ENCODE results near the gene SLC4A1.
"Not testable (repeated sequence)": the region's sequence is repeated elsewhere in the genome, so short reads cannot be mapped to it uniquely, and the experiment has no call there.

DNA sequence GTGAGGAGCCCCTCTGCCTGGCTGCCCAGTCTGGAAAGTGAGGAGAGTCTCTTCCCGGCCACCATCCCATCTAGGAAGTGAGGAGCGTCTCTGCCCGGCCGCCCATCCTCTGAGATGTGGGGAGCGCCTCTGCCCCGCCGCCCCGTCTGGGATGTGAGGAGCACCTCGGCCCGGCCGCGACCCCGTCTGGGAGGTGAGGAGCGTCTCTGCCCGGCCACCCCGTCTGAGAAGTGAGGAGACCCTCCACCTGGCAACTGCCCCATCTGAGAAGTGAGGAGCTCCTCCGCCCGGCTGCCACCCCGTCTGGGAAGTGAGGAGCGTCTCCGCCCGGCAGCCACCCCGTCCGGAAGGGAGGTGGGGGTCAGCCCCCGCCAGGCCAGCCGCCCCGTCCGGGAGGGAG is 30.0 kb downstream of the SLC4A1 start:
- TF ChIP-seq, protein P1, sequence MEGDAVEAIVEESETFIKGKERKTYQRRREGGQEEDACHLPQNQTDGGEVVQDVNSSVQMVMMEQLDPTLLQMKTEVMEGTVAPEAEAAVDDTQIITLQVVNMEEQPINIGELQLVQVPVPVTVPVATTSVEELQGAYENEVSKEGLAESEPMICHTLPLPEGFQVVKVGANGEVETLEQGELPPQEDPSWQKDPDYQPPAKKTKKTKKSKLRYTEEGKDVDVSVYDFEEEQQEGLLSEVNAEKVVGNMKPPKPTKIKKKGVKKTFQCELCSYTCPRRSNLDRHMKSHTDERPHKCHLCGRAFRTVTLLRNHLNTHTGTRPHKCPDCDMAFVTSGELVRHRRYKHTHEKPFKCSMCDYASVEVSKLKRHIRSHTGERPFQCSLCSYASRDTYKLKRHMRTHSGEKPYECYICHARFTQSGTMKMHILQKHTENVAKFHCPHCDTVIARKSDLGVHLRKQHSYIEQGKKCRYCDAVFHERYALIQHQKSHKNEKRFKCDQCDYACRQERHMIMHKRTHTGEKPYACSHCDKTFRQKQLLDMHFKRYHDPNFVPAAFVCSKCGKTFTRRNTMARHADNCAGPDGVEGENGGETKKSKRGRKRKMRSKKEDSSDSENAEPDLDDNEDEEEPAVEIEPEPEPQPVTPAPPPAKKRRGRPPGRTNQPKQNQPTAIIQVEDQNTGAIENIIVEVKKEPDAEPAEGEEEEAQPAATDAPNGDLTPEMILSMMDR (conservative IDR thresholded peaks at IDR 0.05; ENCODE audit: low read depth in 2 of 2) = not testable (repeated sequence)
- TF ChIP-seq, protein P2, sequence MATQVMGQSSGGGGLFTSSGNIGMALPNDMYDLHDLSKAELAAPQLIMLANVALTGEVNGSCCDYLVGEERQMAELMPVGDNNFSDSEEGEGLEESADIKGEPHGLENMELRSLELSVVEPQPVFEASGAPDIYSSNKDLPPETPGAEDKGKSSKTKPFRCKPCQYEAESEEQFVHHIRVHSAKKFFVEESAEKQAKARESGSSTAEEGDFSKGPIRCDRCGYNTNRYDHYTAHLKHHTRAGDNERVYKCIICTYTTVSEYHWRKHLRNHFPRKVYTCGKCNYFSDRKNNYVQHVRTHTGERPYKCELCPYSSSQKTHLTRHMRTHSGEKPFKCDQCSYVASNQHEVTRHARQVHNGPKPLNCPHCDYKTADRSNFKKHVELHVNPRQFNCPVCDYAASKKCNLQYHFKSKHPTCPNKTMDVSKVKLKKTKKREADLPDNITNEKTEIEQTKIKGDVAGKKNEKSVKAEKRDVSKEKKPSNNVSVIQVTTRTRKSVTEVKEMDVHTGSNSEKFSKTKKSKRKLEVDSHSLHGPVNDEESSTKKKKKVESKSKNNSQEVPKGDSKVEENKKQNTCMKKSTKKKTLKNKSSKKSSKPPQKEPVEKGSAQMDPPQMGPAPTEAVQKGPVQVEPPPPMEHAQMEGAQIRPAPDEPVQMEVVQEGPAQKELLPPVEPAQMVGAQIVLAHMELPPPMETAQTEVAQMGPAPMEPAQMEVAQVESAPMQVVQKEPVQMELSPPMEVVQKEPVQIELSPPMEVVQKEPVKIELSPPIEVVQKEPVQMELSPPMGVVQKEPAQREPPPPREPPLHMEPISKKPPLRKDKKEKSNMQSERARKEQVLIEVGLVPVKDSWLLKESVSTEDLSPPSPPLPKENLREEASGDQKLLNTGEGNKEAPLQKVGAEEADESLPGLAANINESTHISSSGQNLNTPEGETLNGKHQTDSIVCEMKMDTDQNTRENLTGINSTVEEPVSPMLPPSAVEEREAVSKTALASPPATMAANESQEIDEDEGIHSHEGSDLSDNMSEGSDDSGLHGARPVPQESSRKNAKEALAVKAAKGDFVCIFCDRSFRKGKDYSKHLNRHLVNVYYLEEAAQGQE (IDR thresholded peaks at IDR 0.05; ENCODE audit: unreplicated experiment) = not testable (repeated sequence)
- not testable (repeated sequence) for TF ChIP-seq CREB1 (CRISPR knock-in tag; IDR thresholded peaks at IDR 0.05; ENCODE audit: low read depth); EZH2phosphoT487 (IDR thresholded peaks at IDR 0.05; ENCODE audit: unreplicated experiment); EZH2 (IDR thresholded peaks at IDR 0.05; ENCODE audit: low read depth, unreplicated experiment); JUNB (IDR thresholded peaks at IDR 0.05; ENCODE audit: unreplicated experiment); POLR2AphosphoS5 (IDR thresholded peaks at IDR 0.05; ENCODE audit: low read depth); STAT1 (IDR thresholded peaks at IDR 0.05; ENCODE audit: unreplicated experiment); ZNF331 (CRISPR knock-in tag; IDR thresholded peaks at IDR 0.05; ENCODE audit: low read depth); ZNF114 (CRISPR knock-in tag; IDR thresholded peaks at IDR 0.05); NANOG (IDR thresholded peaks at IDR 0.05; ENCODE audit: borderline replicate concordance)
- TF ChIP-seq, protein P3, sequence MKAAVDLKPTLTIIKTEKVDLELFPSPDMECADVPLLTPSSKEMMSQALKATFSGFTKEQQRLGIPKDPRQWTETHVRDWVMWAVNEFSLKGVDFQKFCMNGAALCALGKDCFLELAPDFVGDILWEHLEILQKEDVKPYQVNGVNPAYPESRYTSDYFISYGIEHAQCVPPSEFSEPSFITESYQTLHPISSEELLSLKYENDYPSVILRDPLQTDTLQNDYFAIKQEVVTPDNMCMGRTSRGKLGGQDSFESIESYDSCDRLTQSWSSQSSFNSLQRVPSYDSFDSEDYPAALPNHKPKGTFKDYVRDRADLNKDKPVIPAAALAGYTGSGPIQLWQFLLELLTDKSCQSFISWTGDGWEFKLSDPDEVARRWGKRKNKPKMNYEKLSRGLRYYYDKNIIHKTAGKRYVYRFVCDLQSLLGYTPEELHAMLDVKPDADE (IDR thresholded peaks at IDR 0.05) = not testable (repeated sequence)
- TF ChIP-seq, protein P4, sequence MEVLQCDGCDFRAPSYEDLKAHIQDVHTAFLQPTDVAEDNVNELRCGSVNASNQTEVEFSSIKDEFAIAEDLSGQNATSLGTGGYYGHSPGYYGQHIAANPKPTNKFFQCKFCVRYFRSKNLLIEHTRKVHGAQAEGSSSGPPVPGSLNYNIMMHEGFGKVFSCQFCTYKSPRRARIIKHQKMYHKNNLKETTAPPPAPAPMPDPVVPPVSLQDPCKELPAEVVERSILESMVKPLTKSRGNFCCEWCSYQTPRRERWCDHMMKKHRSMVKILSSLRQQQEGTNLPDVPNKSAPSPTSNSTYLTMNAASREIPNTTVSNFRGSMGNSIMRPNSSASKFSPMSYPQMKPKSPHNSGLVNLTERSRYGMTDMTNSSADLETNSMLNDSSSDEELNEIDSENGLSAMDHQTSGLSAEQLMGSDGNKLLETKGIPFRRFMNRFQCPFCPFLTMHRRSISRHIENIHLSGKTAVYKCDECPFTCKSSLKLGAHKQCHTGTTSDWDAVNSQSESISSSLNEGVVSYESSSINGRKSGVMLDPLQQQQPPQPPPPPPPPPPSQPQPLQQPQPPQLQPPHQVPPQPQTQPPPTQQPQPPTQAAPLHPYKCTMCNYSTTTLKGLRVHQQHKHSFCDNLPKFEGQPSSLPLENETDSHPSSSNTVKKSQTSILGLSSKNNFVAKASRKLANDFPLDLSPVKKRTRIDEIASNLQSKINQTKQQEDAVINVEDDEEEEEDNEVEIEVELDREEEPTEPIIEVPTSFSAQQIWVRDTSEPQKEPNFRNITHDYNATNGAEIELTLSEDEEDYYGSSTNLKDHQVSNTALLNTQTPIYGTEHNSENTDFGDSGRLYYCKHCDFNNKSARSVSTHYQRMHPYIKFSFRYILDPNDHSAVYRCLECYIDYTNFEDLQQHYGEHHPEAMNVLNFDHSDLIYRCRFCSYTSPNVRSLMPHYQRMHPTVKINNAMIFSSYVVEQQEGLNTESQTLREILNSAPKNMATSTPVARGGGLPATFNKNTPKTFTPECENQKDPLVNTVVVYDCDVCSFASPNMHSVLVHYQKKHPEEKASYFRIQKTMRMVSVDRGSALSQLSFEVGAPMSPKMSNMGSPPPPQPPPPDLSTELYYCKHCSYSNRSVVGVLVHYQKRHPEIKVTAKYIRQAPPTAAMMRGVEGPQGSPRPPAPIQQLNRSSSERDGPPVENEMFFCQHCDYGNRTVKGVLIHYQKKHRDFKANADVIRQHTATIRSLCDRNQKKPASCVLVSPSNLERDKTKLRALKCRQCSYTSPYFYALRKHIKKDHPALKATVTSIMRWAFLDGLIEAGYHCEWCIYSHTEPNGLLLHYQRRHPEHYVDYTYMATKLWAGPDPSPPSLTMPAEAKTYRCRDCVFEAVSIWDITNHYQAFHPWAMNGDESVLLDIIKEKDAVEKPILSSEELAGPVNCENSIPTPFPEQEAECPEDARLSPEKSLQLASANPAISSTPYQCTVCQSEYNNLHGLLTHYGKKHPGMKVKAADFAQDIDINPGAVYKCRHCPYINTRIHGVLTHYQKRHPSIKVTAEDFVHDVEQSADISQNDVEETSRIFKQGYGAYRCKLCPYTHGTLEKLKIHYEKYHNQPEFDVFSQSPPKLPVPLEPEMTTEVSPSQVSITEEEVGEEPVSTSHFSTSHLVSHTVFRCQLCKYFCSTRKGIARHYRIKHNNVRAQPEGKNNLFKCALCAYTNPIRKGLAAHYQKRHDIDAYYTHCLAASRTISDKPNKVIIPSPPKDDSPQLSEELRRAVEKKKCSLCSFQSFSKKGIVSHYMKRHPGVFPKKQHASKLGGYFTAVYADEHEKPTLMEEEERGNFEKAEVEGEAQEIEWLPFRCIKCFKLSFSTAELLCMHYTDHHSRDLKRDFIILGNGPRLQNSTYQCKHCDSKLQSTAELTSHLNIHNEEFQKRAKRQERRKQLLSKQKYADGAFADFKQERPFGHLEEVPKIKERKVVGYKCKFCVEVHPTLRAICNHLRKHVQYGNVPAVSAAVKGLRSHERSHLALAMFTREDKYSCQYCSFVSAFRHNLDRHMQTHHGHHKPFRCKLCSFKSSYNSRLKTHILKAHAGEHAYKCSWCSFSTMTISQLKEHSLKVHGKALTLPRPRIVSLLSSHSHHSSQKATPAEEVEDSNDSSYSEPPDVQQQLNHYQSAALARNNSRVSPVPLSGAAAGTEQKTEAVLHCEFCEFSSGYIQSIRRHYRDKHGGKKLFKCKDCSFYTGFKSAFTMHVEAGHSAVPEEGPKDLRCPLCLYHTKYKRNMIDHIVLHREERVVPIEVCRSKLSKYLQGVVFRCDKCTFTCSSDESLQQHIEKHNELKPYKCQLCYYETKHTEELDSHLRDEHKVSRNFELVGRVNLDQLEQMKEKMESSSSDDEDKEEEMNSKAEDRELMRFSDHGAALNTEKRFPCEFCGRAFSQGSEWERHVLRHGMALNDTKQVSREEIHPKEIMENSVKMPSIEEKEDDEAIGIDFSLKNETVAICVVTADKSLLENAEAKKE (CRISPR knock-in tag; IDR thresholded peaks at IDR 0.05) = not testable (repeated sequence)

Measured in GM23338 (cell line).